RWPE2 (cell line): Measurements from ENCODE around the gene RRM2.

ENCODE experiments used
- ATAC-seq: fragments of 200-7000 bp; cut with Tn5 transposase; 3 replicates; pipeline ENCODE4 v1.9.1; 2021; ENCODE audit warnings: low read depth
- DNase-seq: peaks from one replicate; pipeline ENCODE4 v3.0.0-alpha.2; 2020; ENCODE audit warnings: low spot score
- H3K27ac ChIP-seq: fragments of 450-650 bp; 2 replicates; pipeline ENCODE4 v1.5.1; 2017; ENCODE audit warnings: mild to moderate bottlenecking; ENCODE audit not compliant: poor library complexity, severe bottlenecking
- H3K27me3 ChIP-seq: fragments of 250-450 bp; sonication (Bioruptor Pico); 2 replicates; pipeline ENCODE4 v1.5.1; 2021; ENCODE audit warnings: mild to moderate bottlenecking, moderate library complexity; ENCODE audit not compliant: insufficient read depth, poor library complexity, severe bottlenecking
- H3K36me3 ChIP-seq: fragments of 250-450 bp; sonication (Bioruptor Pico); 2 replicates; pipeline ENCODE4 v1.5.1; 2020; ENCODE audit warnings: low read depth, mild to moderate bottlenecking, moderate library complexity
- H3K4me1 ChIP-seq: fragments of 250-450 bp; sonication (Bioruptor Pico); 2 replicates; pipeline ENCODE4 v1.5.1; 2021; ENCODE audit warnings: mild to moderate bottlenecking, moderate library complexity; ENCODE audit not compliant: insufficient read depth, poor library complexity, severe bottlenecking
- H3K4me3 ChIP-seq: fragments of 250-450 bp; sonication (Bioruptor Pico); 2 replicates; pipeline ENCODE4 v1.5.1; 2021; ENCODE audit warnings: mild to moderate bottlenecking, moderate library complexity; ENCODE audit not compliant: severe bottlenecking
- H3K9me3 ChIP-seq: fragments of 250-450 bp; sonication (Bioruptor Pico); 2 replicates; pipeline ENCODE4 v1.5.1; 2021; ENCODE audit warnings: mild to moderate bottlenecking, moderate library complexity; ENCODE audit not compliant: severe bottlenecking
- TF ChIP-seq, protein P1 (sequence below): fragments of 450-650 bp; IDR thresholded peaks from one replicate; pipeline ENCODE4 v1.5.1; 2017; ENCODE audit warnings: mild to moderate bottlenecking, moderate library complexity; ENCODE audit not compliant: poor library complexity, severe bottlenecking

Gene RRM2

DNA sequence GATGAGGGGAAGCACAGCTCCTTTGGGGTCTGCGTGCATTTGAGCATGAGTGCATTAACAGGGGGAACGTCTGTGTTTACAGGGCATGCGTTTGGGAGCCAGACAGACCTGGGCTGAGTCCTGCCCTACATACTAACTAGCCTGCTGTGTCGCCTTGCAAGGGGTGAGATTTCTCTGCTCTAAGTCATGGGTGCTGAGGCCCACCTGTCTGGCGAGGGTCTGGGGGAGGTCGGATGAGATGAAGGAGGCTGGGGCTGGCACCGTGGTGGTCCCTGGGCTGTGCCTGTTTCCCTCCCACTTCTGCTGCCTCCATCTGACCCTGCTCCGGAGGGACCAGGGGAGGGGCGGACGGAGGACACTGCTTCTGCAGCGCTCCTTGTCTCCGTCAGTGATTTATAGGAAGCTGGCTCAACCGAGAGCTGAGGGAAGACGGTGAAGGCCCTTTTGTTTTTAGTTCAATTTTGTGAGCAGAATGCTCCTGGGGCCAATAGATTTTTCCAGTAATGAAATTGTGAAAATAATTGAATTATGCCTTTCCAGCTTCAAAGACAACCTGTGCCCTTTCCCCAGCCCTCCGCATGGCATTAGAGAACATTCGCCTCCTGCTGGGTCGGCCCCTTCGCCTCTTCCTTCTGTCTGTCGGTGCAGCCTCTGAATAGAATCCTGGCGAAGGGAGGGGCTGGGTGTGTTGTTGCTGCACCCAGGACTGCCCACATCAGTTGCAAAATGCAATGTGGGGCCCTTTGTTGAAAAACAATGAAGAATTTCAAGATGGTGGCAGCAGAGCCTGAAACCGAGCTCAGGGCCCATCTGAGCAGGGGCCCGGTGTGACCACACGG is 49.7 kb downstream of the RRM2 start:
- DNase-seq (no peak), ATAC-seq (no peak)
- Histone ChIP-seq H3K4me3 (no peak overlapping the region), H3K4me1 (no peaks in the 10 kb centered on the region), H3K9me3 (no peaks in the 10 kb centered on the region), H3K36me3 (no peaks in the 10 kb centered on the region), H3K27ac (no peak overlapping the region), H3K27me3 (no peaks in the 10 kb centered on the region)
- TF ChIP-seq, protein P1, sequence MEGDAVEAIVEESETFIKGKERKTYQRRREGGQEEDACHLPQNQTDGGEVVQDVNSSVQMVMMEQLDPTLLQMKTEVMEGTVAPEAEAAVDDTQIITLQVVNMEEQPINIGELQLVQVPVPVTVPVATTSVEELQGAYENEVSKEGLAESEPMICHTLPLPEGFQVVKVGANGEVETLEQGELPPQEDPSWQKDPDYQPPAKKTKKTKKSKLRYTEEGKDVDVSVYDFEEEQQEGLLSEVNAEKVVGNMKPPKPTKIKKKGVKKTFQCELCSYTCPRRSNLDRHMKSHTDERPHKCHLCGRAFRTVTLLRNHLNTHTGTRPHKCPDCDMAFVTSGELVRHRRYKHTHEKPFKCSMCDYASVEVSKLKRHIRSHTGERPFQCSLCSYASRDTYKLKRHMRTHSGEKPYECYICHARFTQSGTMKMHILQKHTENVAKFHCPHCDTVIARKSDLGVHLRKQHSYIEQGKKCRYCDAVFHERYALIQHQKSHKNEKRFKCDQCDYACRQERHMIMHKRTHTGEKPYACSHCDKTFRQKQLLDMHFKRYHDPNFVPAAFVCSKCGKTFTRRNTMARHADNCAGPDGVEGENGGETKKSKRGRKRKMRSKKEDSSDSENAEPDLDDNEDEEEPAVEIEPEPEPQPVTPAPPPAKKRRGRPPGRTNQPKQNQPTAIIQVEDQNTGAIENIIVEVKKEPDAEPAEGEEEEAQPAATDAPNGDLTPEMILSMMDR: no peak

DNA sequence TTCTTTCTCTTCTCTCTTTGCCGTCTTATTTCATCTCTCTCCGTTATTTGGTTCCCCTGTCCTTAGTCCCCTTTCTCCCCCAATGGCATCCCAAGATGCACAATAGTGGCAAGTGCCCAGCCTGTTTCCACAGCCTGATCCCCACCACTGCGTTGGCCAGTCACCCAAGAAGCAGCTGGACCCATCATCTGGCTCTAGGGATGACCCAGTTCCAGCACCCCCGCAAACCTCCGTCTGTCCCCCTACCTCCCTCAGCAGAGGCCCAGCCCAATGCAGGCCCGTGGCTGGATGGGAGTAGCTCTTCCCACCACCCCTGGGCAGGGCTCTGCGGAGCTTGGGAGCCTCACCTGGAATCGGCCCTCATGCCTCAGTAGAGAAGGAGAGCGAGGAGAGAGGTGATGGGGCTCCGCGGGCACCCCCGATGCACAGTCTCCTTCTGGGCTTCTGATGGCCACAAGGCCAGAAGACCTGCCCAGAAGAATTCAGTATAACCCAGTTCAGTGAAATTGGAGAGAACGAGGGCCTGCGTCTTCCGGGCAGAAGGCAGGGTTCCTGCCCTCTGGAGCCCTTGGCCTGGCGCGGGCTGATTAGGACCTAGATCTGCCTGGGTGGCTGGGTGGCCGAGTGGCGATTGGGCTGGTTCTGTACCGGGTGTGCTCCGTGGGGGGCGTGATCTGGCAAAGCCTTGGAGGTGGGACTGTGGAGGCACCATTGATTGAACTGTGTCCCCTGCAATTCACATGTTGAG is 50.9 kb downstream of the RRM2 start:
- TF ChIP-seq, protein P1: no peak
- no peaks in the 10 kb centered on the region for H3K27me3 ChIP-seq
- H3K9me3 ChIP-seq: no peaks in the 10 kb centered on the region
- DNase-seq (no peak), ATAC-seq (no peak)
- H3K4me1 ChIP-seq: no peaks in the 10 kb centered on the region
- no peak overlapping the region for H3K27ac ChIP-seq
- H3K36me3 ChIP-seq: no peaks in the 10 kb centered on the region
- H3K4me3 ChIP-seq: no peak overlapping the region

DNA sequence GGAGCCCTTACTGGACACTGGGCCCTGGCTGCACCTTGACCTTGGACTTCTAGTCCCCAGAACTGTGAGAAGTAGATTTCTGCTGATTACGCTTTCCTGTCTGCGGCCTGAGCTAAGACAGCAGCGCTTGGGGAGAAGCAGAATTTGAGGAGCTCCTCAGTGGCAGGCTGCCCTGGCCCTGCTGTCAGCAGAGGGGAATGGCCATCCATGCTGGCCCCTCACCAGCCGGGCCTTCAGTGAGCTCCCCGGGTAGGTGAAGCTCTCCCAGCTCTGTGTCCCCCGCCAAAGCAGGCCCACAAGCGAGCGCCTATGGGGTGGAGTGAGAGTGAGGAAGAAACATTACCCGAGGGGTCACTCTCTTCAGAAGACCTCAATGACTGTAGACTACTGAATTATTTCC is 51.6 kb downstream of the RRM2 start:
- DNase-seq: no peak
- H3K9me3 ChIP-seq: no peaks in the 10 kb centered on the region
- no peak overlapping the region for H3K27ac ChIP-seq
- TF ChIP-seq, protein P1: no peak
- ATAC-seq: no peak
- H3K36me3 ChIP-seq: no peaks in the 10 kb centered on the region
- H3K4me1 ChIP-seq: no peaks in the 10 kb centered on the region
- H3K4me3 ChIP-seq: no peak overlapping the region
- no peaks in the 10 kb centered on the region for H3K27me3 ChIP-seq

DNA sequence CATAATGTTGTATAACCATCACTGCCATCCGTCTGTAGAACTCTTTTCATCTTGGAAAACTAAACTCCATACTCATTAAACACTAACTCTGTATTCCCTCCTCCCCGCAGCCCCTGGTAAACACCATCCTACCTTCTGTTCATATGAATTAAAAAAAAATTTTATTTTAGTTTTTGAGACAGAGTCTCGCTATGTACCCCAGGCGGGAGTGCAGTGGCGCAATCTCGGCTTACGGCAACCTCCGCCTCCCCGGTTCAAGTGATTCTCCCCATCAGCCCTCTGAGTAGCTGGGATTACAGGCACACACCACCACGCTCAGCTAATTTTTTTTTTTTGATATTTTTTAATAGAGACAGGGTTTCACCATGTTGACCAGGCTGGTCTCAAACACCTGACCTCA is 52.9 kb downstream of the RRM2 start:
- TF ChIP-seq, protein P1: no peak
- Histone ChIP-seq H3K27ac (no peak overlapping the region), H3K4me3 (no peak overlapping the region), H3K4me1 (no peaks in the 10 kb centered on the region), H3K9me3 (no peaks in the 10 kb centered on the region), H3K27me3 (no peaks in the 10 kb centered on the region), H3K36me3 (no peaks in the 10 kb centered on the region)
- DNase-seq (no peak), ATAC-seq (no peak)
